Measurements from ENCODE around the gene GRIK3. TPM values are rescaled to one million over a fixed set of nuclear protein-coding genes. Genes with fewer than 3 reads are reported as not detected.

GRIK3 gene
- total and polyA plus RNA-seq, 2 of the 8 experiments (the other 6 are each of a cell fraction or from before 2014, with no cell fraction given): 2.1 to 3.4 TPM

- FAIRE-seq (no peak), DNase-seq (ENCODE audit: low read depth in 1 of 2, low spot score in 2 of 2) (no peak)
- H3K56ac ChIP-seq (replicated peaks; ENCODE audit: insufficient read length, low read depth, low read length): no peak overlapping the region
- H2BK12ac ChIP-seq (ENCODE audit: low read depth, low read length): no peak overlapping the region
- ChIA-PET CTCF (ENCODE audit: partially characterized antibody) (interaction anchor here (1.0 to 2.2 kb wide), 6 partner anchors 11 to 198 kb away, joined by 3 to 6 read pairs (median 4); no protein-coding TSS in a partner anchor), POLR2A (ENCODE audit: partially characterized antibody) (no interaction called here)
- H3K9ac ChIP-seq (replicated peaks in 1 of 4; ENCODE audit: extremely low read depth in 1 of 4, low read depth in 3 of 4, low read length in 3 of 4): no peak overlapping the region
- no peak overlapping the region for H3K23ac ChIP-seq (ENCODE audit: insufficient read length)
- H2AK5ac ChIP-seq (ENCODE audit: low read depth, low read length): no peak overlapping the region
- H3K23me2 ChIP-seq (ENCODE audit: low read depth, low read length): 0 out of 2 replicates have a peak, but pooled peaks cover 3% of the 10 kb centered on the region
- H3K9me3 ChIP-seq (ENCODE audit: insufficient read depth in 2 of 2, low read depth in 1 of 2, low read length in 1 of 2): no peaks in the 10 kb centered on the region
- no peak overlapping the region for H3K4me3 ChIP-seq (ENCODE audit: extremely low read depth in 1 of 4, insufficient read depth in 2 of 4, low read depth in 3 of 4, low read length in 4 of 4)
- H3K4me2 ChIP-seq (ENCODE audit: insufficient read depth in 1 of 2, low read depth in 2 of 2, low read length in 2 of 2): no peak overlapping the region
- H4K20me1 ChIP-seq (replicated peaks in 1 of 2; ENCODE audit: control insufficient read depth in 1 of 2, insufficient read depth in 2 of 2, low read length in 2 of 2): peaks cover 0 to 2% of the 10 kb centered on the region in 2 experiments
- no peak overlapping the region for H3K14ac ChIP-seq (ENCODE audit: insufficient read length)
- H3K27me3 ChIP-seq (replicated peaks in 1 of 4; ENCODE audit: control insufficient read depth in 3 of 4, extremely low read depth in 1 of 4, insufficient read depth in 3 of 4, low read length in 3 of 4): no peaks in the 10 kb centered on the region
- H2BK20ac ChIP-seq (ENCODE audit: low read length): no peak overlapping the region
- H4K8ac ChIP-seq (ENCODE audit: extremely low read depth, insufficient read depth, low read length): no peak overlapping the region
- no peak overlapping the region for H2AFZ ChIP-seq (ENCODE audit: low read length)
- no peak overlapping the region; the same call in 1 of the 2 replicates for H3K18ac ChIP-seq (ENCODE audit: extremely low read depth, low read length)
- no peaks in the 10 kb centered on the region for H3K36me3 ChIP-seq (ENCODE audit: control insufficient read depth in 2 of 4, insufficient read depth in 4 of 4, low read length in 3 of 4)
- no peak overlapping the region for H4K91ac ChIP-seq (replicated peaks; ENCODE audit: insufficient read length, low read length)
- H2BK5ac ChIP-seq (ENCODE audit: low read depth, low read length): no peak overlapping the region
- no peak overlapping the region for H2BK15ac ChIP-seq (ENCODE audit: low read length)
- H3K79me1 ChIP-seq (ENCODE audit: low read depth, low read length): no peaks in the 10 kb centered on the region
- peaks cover under 1 to 5% (median 2%) of the 10 kb centered on the region in 4 experiments; a peak in 5 of 7 replicates for H3K4me1 ChIP-seq (replicated peaks in 1 of 4; ENCODE audit: control insufficient read depth in 3 of 4, insufficient read depth in 4 of 4, low read length in 3 of 4)
- no peak overlapping the region for H4K5ac ChIP-seq (ENCODE audit: insufficient read length, low read depth, low read length)
- no peak overlapping the region for H2BK120ac ChIP-seq (replicated peaks; ENCODE audit: low read depth, low read length)
- H3K79me2 ChIP-seq (ENCODE audit: control insufficient read depth in 1 of 2, insufficient read depth in 2 of 2, low read length in 2 of 2): no peaks in the 10 kb centered on the region
- WGBS, 2 experiments (ENCODE audit: extremely low coverage in 1 of 2, insufficient coverage in 1 of 2, insufficient read length in 1 of 2, insufficient replicate concordance in 2 of 2, low coverage in 1 of 2, low lambda C conversion rate in 2 of 2, missing lambda C conversion rate in 1 of 2): 100% methylated on average over 1 of the region's 2 CpGs; no CpG with 5 or more reads in 1 of the 2 experiments
- TF ChIP-seq KDM1A (IDR thresholded peaks at IDR 0.05; ENCODE audit: borderline replicate concordance, low read length) (no peak), EP300 (IDR thresholded peaks at IDR 0.05; ENCODE audit: borderline replicate concordance in 1 of 2, low read depth in 2 of 2, low read length in 2 of 2) (no peak), KDM5A (IDR thresholded peaks at IDR 0.05; ENCODE audit: low read length) (no peak), CBX5 (IDR thresholded peaks at IDR 0.05; ENCODE audit: low read depth, low read length) (no peak), EGR1 (IDR thresholded peaks at IDR 0.05; ENCODE audit: borderline replicate concordance, low read depth, low read length) (no peak), CREB1 (IDR thresholded peaks at IDR 0.05) (no peak), GTF2F1 (IDR thresholded peaks at IDR 0.05; ENCODE audit: borderline replicate concordance, low read depth, low read length) (no peak), KDM4A (IDR thresholded peaks at IDR 0.05; ENCODE audit: low read depth, low read length, severe bottlenecking) (no peak)
- no peak overlapping the region for H3K27ac ChIP-seq (ENCODE audit: low read depth, low read length)
- H3K4ac ChIP-seq (replicated peaks; ENCODE audit: insufficient read length, low read depth, low read length): no peak overlapping the region
Observed at GRCh38 chr1:36818771-36819170, 215.5 kb downstream of the GRIK3 start.
